Measurements from ENCODE around the gene EN2. TPM values are rescaled to one million over a fixed set of nuclear protein-coding genes. Genes with fewer than 3 reads are reported as not detected.

Gene EN2
- total RNA-seq, 1 donor from 2014 or later = 3.4 TPM

GRCh38 chr7:155477476-155477875, 19.5 kb downstream of the EN2 start:
- peaks cover 27% of the 10 kb centered on the region for H3K27me3 Mint-ChIP-seq (ENCODE audit: unreplicated experiment)
- no peaks in the 10 kb centered on the region for H3K36me3 Mint-ChIP-seq (ENCODE audit: unreplicated experiment)
- H3K9me3 Mint-ChIP-seq (ENCODE audit: unreplicated experiment) = no peaks in the 10 kb centered on the region
- no peak for TF ChIP-seq CTCF (IDR thresholded peaks at IDR 0.05)
- H3K4me1 Mint-ChIP-seq (ENCODE audit: unreplicated experiment) = peaks cover 11% of the 10 kb centered on the region
- H3K4me3 Mint-ChIP-seq (ENCODE audit: unreplicated experiment) = no peak overlapping the region
- no peak overlapping the region for H3K27ac Mint-ChIP-seq (ENCODE audit: unreplicated experiment)
- no peak for DNase-seq (ENCODE audit: extremely low spot score, unreplicated experiment)

GRCh38 chr7:155481764-155482163, 23.8 kb downstream of the EN2 start:
- Mint-ChIP-seq H3K36me3 (ENCODE audit: unreplicated experiment) (no peaks in the 10 kb centered on the region), H3K27ac (ENCODE audit: unreplicated experiment) (no peak overlapping the region), H3K27me3 (ENCODE audit: unreplicated experiment) (peaks cover 29% of the 10 kb centered on the region), H3K4me3 (ENCODE audit: unreplicated experiment) (no peak overlapping the region), H3K4me1 (ENCODE audit: unreplicated experiment) (no peaks in the 10 kb centered on the region), H3K9me3 (ENCODE audit: unreplicated experiment) (no peaks in the 10 kb centered on the region)
- DNase-seq (ENCODE audit: extremely low spot score, unreplicated experiment) = peak; percentile 62
- no peak for TF ChIP-seq CTCF (IDR thresholded peaks at IDR 0.05)

- Mint-ChIP-seq H3K4me3 (ENCODE audit: unreplicated experiment) (no peak overlapping the region), H3K36me3 (ENCODE audit: unreplicated experiment) (no peaks in the 10 kb centered on the region), H3K9me3 (ENCODE audit: unreplicated experiment) (no peaks in the 10 kb centered on the region), H3K4me1 (ENCODE audit: unreplicated experiment) (no peaks in the 10 kb centered on the region), H3K27ac (ENCODE audit: unreplicated experiment) (no peak overlapping the region), H3K27me3 (ENCODE audit: unreplicated experiment) (peaks cover 25% of the 10 kb centered on the region)
- peak; percentile 73 for DNase-seq (ENCODE audit: extremely low spot score, unreplicated experiment)
- no peak for TF ChIP-seq CTCF (IDR thresholded peaks at IDR 0.05)
These were observed 24.7 kb downstream of the EN2 start for GRCh38 chr7:155482511-155483183.

GRCh38 chr7:155483245-155483644, 25.3 kb downstream of the EN2 start:
- peak; percentile 70 for DNase-seq (ENCODE audit: extremely low spot score, unreplicated experiment)
- H3K36me3 Mint-ChIP-seq (ENCODE audit: unreplicated experiment) = no peaks in the 10 kb centered on the region
- H3K27ac Mint-ChIP-seq (ENCODE audit: unreplicated experiment) = no peak overlapping the region
- H3K4me1 Mint-ChIP-seq (ENCODE audit: unreplicated experiment) = no peaks in the 10 kb centered on the region
- H3K9me3 Mint-ChIP-seq (ENCODE audit: unreplicated experiment) = no peaks in the 10 kb centered on the region
- H3K4me3 Mint-ChIP-seq (ENCODE audit: unreplicated experiment) = no peak overlapping the region
- no peak for TF ChIP-seq CTCF (IDR thresholded peaks at IDR 0.05)
- H3K27me3 Mint-ChIP-seq (ENCODE audit: unreplicated experiment) = peaks cover 22% of the 10 kb centered on the region

GRCh38 chr7:155483868-155484325, 26.0 kb downstream of the EN2 start:
- Mint-ChIP-seq H3K27me3 (ENCODE audit: unreplicated experiment) (peaks cover 20% of the 10 kb centered on the region), H3K4me1 (ENCODE audit: unreplicated experiment) (no peaks in the 10 kb centered on the region), H3K4me3 (ENCODE audit: unreplicated experiment) (no peak overlapping the region), H3K36me3 (ENCODE audit: unreplicated experiment) (no peaks in the 10 kb centered on the region), H3K27ac (ENCODE audit: unreplicated experiment) (no peak overlapping the region), H3K9me3 (ENCODE audit: unreplicated experiment) (no peaks in the 10 kb centered on the region)
- DNase-seq (ENCODE audit: extremely low spot score, unreplicated experiment) = no peak
- TF ChIP-seq CTCF (IDR thresholded peaks at IDR 0.05) = no peak
